Bronchial epithelial cell (primary cell): Measurements from ENCODE around the gene AWAT2. TPM values are rescaled to one million over a fixed set of nuclear protein-coding genes. Genes with fewer than 3 reads are reported as not detected.

Experiments used
- DNase-seq: peaks from one replicate; pipeline ENCODE4 v3.0.0-alpha.2; 2010; ENCODE audit warnings: low read depth
- FAIRE-seq: peaks from 2 replicates; lab custom pipeline; 2011; peaks lifted over from hg19 to GRCh38; lab: Jason Lieb, UNC
- H3K27me3 ChIP-seq: 2 replicates; pipeline ENCODE4 v1.5.1; 2011; ENCODE audit warnings: low read length; ENCODE audit not compliant: control insufficient read depth, insufficient read depth
- H3K36me3 ChIP-seq: 2 replicates; pipeline ENCODE4 v1.5.1; 2011; ENCODE audit warnings: low read length; ENCODE audit not compliant: control insufficient read depth, insufficient read depth
- H3K4me3 ChIP-seq: 2 replicates; pipeline ENCODE4 v1.5.1; 2011; ENCODE audit warnings: mild to moderate bottlenecking, low read depth, low read length, control low read depth
- CTCF ChIP-seq: IDR thresholded peaks from 2 replicates; pipeline ENCODE4 v1.5.1; 2011; ENCODE audit warnings: mild to moderate bottlenecking, moderate library complexity, low read length, control low read depth, inconsistent platforms; ENCODE audit not compliant: insufficient read depth, severe bottlenecking
- total RNA-seq: library from RNA; depleted of rRNA; stranded (reverse); fragments of >200 nt; gene quantifications from 2 replicates; pipeline ENCODE4 v1.2.1, GENCODE V29; 2014

AWAT2 gene
- total RNA-seq, 1 donor from 2014 or later, result not detected

GRCh38 chrX:70049406-70049805, 332 bp downstream of the AWAT2 start:
- Histone ChIP-seq H3K27me3 (no peaks in the 10 kb centered on the region), H3K4me3 (no peak overlapping the region), H3K36me3 (no peaks in the 10 kb centered on the region)
- TF ChIP-seq CTCF, result no peak
- DNase-seq (no peak), FAIRE-seq (peak; percentile 83)

- TF ChIP-seq CTCF, result no peak
- Histone ChIP-seq H3K27me3 (no peaks in the 10 kb centered on the region), H3K36me3 (no peaks in the 10 kb centered on the region), H3K4me3 (no peak overlapping the region)
- FAIRE-seq (no peak), DNase-seq (peak; percentile 50)
These were observed 2.8 kb downstream of the AWAT2 start for GRCh38 chrX:70046978-70047377.

GRCh38 chrX:70044541-70045245, 5.0 kb downstream of the AWAT2 start:
- H3K4me3 ChIP-seq, result no peak overlapping the region
- no peaks in the 10 kb centered on the region for H3K27me3 ChIP-seq
- no peaks in the 10 kb centered on the region for H3K36me3 ChIP-seq
- peak; percentile 32 for DNase-seq
- no peak for TF ChIP-seq CTCF
- FAIRE-seq, result no peak

GRCh38 chrX:70043685-70044084, 6.1 kb downstream of the AWAT2 start:
- DNase-seq (no peak), FAIRE-seq (no peak)
- TF ChIP-seq CTCF, result no peak
- H3K27me3 ChIP-seq, result no peaks in the 10 kb centered on the region
- no peaks in the 10 kb centered on the region for H3K36me3 ChIP-seq
- no peak overlapping the region for H3K4me3 ChIP-seq

GRCh38 chrX:70042399-70043371, 7.1 kb downstream of the AWAT2 start:
- DNase-seq (peak; percentile 75), FAIRE-seq (no peak)
- Histone ChIP-seq H3K4me3 (no peak overlapping the region), H3K36me3 (no peaks in the 10 kb centered on the region), H3K27me3 (no peaks in the 10 kb centered on the region)
- peak; percentile 19 for TF ChIP-seq CTCF
